ENCODE results near the gene MED10.

GRCh38 chr5:6372251-6373080 is 5.9 kb downstream of the MED10 start:
- no peak for TF ChIP-seq CTCF (IDR thresholded peaks at IDR 0.05; ENCODE audit: low read depth, low read length)
- no peak for TF ChIP-seq POLR2A (IDR thresholded peaks at IDR 0.05; ENCODE audit: extremely low read depth, insufficient read length)
- no peak for TF ChIP-seq MAX (IDR thresholded peaks at IDR 0.05; ENCODE audit: low read depth, low read length)

Data from NB4 (cell line).